Effector memory CD4-positive, alpha-beta T cell (primary cell): Measurements from ENCODE around the gene FMO4.

Experiments
- DNase-seq, 3 donors: peaks; one replicate each; pipeline ENCODE4 v3.0.0-alpha.2; 2020
- H3K27ac ChIP-seq: 2 replicates; pipeline ENCODE4 v1.7.0; 2013; ENCODE audit warnings: mild to moderate bottlenecking, low read length, moderate library complexity; ENCODE audit not compliant: insufficient read depth, poor library complexity, severe bottlenecking
- H3K27me3 ChIP-seq: replicated peaks from 2 replicates; pipeline ENCODE4 v1.7.0; 2013; ENCODE audit warnings: mild to moderate bottlenecking, low read length; ENCODE audit not compliant: insufficient read depth, control insufficient read depth, poor library complexity, severe bottlenecking
- H3K36me3 ChIP-seq: 2 replicates; pipeline ENCODE4 v1.7.0; 2013; ENCODE audit warnings: mild to moderate bottlenecking, low read length, moderate library complexity; ENCODE audit not compliant: control insufficient read depth, insufficient read depth
- H3K4me1 ChIP-seq: 2 replicates; pipeline ENCODE4 v1.7.0; 2013; ENCODE audit warnings: low read length, mild to moderate bottlenecking; ENCODE audit not compliant: control insufficient read depth, insufficient read depth, poor library complexity, severe bottlenecking
- H3K4me3 ChIP-seq: 2 replicates; pipeline ENCODE4 v1.7.0; 2013; ENCODE audit warnings: low read length, low read depth, mild to moderate bottlenecking; ENCODE audit not compliant: insufficient read depth, poor library complexity, severe bottlenecking
- H3K9me3 ChIP-seq: 2 replicates; pipeline ENCODE4 v1.7.0; 2013; ENCODE audit warnings: mild to moderate bottlenecking, low read length, moderate library complexity; ENCODE audit not compliant: control insufficient read depth
- total RNA-seq, 3 donors: gene quantifications; one replicate each; lab custom pipeline; 2026; lab: John Stamatoyannopoulos, UW

Gene FMO4, protein sequence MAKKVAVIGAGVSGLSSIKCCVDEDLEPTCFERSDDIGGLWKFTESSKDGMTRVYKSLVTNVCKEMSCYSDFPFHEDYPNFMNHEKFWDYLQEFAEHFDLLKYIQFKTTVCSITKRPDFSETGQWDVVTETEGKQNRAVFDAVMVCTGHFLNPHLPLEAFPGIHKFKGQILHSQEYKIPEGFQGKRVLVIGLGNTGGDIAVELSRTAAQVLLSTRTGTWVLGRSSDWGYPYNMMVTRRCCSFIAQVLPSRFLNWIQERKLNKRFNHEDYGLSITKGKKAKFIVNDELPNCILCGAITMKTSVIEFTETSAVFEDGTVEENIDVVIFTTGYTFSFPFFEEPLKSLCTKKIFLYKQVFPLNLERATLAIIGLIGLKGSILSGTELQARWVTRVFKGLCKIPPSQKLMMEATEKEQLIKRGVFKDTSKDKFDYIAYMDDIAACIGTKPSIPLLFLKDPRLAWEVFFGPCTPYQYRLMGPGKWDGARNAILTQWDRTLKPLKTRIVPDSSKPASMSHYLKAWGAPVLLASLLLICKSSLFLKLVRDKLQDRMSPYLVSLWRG
- total RNA-seq: 1.7 to 3.0 (median 1.9) reads per million in 3 donors

DNA sequence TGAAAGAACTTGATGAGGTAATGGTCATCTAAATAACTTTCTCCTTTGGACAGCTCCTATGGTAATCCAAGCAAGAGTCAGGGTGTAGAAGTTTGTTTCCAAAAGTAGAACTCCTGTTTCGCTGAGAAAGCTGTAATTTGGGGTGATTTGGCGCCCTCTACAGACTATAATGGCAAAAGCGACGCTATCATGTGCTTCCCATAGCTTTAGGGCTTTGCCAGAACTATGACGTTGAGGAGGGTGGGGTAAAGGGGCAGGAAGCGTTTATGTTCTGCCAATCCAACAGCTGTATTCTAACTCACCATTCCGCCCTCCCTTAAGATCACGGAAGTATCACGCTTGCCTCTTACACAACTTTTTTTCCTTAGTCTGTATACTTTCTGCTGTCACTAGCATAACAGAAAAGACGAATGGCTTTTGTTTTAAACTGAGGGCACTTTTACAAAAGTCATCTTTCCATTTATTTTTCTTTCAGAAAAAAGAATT, at the start of gene FMO4:
Gene FMO4, plus strand, starts transcription at position 349 of the 486 bp plus-strand sequence. CDS start 5,643 bp downstream, outside the sequence.
- Histone ChIP-seq H3K9me3 (no peaks in the 10 kb centered on the region), H3K4me1 (no peaks in the 10 kb centered on the region), H3K36me3 (no peaks in the 10 kb centered on the region), H3K27me3 (no peaks in the 10 kb centered on the region), H3K4me3 (peak within 1 kb of the TSS; percentile 14), H3K27ac (peak within 1 kb of the TSS; percentile 52)
- peak; percentile 64 to 79 (median 71) for DNase-seq

DNA sequence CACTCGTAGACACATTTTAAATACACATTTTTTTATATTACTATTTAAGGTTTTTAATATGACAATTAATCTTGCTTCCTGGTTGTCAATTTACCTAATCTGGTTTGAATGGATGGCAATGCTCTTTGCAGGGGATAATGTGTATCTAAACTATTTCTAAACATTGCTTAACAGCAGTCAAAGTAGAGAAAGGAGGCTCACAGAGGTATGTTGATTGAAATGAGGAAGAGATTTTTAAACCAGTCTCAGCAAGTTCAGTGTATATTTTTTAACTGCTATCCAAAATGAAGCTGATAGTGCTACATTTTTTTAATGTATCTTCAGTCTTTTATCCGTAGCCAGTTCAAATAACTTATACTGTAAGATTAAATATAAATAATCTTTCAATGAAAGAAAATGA, 48.3 kb upstream of the FMO4 start:
- Histone ChIP-seq H3K27me3 (peaks cover 3% of the 10 kb centered on the region), H3K27ac (no peak overlapping the region), H3K4me3 (no peak overlapping the region), H3K4me1 (no peaks in the 10 kb centered on the region), H3K9me3 (no peaks in the 10 kb centered on the region), H3K36me3 (no peaks in the 10 kb centered on the region)
- DNase-seq: no peak

DNA sequence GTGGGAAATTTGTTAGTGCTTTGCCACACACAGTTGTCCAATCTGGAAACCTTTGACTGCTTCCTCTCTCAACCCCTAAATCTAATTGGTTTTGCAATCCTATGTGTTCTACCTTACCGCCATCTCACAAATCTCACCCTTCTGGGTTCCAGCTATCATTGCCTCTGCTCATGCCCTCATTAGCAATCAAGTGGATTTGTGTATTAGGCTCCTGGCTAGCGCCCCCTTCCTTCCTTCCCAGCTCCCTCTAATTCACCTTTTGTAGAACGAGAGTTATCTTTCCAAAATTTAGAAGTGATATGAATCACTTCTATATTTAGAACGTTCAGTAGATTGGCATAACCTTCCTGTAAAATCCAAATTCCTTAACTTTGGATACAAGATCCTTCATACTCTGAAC, 47.1 kb upstream of the FMO4 start:
- no peak for DNase-seq
- no peaks in the 10 kb centered on the region for H3K9me3 ChIP-seq
- no peaks in the 10 kb centered on the region for H3K36me3 ChIP-seq
- H3K4me1 ChIP-seq: no peaks in the 10 kb centered on the region
- H3K27me3 ChIP-seq: peaks cover 3% of the 10 kb centered on the region
- H3K4me3 ChIP-seq: no peak overlapping the region
- H3K27ac ChIP-seq: no peak overlapping the region

DNA sequence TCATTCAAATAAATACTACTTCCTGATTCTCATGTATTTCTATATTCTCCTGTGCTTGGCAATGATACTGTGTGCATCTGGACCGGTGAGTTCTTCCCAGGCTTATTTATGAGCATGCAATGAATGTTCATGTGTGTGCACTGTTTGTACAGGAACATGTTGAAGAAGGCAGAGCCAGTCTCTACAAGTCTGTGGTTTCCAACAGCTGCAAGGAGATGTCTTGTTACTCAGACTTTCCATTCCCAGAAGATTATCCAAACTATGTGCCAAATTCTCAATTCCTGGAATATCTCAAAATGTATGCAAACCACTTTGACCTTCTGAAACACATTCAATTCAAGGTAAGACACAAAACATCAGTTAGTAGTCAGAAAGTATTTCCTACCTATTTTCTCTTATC, 46.6 kb upstream of the FMO4 start:
- H3K4me1 ChIP-seq: no peaks in the 10 kb centered on the region
- no peaks in the 10 kb centered on the region for H3K9me3 ChIP-seq
- DNase-seq: no peak
- peaks cover 3% of the 10 kb centered on the region for H3K27me3 ChIP-seq
- H3K4me3 ChIP-seq: no peak overlapping the region
- H3K36me3 ChIP-seq: no peaks in the 10 kb centered on the region
- H3K27ac ChIP-seq: no peak overlapping the region

DNA sequence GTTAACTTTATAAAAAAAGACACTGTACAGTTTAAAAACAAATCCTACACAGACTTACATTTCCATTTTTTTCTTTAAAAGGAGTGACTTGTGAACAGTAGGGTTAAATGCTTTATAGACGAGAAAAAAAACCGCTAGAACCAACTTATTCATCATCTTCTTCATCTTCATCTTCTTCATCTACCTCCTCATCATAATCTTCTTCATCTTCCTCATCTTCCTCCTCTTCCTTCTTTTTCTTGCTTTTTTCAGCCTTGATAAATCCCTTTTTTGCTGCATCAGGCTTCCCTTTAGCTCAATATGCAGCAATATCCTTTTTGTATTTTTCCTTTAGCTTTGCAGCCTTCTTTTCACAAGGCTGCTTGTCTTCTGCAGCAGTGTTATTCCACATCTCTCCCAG, 43.2 kb upstream of the FMO4 start:
- H3K27ac ChIP-seq: no peak overlapping the region
- no peaks in the 10 kb centered on the region for H3K9me3 ChIP-seq
- no peaks in the 10 kb centered on the region for H3K4me1 ChIP-seq
- no peak overlapping the region for H3K4me3 ChIP-seq
- DNase-seq: no peak
- H3K36me3 ChIP-seq: no peaks in the 10 kb centered on the region
- peaks cover 3% of the 10 kb centered on the region for H3K27me3 ChIP-seq

DNA sequence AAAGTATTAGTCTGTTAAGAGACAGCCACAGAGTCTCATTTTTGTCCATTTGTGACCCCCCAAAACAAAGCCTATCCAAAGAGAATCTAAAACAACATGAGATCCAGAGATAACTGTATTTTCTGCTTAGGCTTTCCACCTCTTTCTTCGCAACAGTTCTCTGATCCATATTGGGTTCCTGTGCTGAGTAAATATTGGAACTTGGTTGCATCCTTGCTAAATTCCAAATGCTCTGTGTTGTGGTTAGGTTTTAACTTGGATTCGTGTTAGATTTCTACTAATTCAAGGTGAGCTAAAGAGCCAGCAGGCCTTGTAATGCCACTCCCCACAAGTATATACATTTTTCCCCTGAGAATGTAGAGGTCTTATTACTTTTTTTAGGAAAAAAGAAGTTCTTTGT, 36.4 kb upstream of the FMO4 start:
- DNase-seq: no peak
- H3K27ac ChIP-seq: no peak overlapping the region
- no peak overlapping the region for H3K4me3 ChIP-seq
- H3K4me1 ChIP-seq: no peaks in the 10 kb centered on the region
- H3K27me3 ChIP-seq: no peaks in the 10 kb centered on the region
- H3K9me3 ChIP-seq: no peaks in the 10 kb centered on the region
- no peaks in the 10 kb centered on the region for H3K36me3 ChIP-seq

DNA sequence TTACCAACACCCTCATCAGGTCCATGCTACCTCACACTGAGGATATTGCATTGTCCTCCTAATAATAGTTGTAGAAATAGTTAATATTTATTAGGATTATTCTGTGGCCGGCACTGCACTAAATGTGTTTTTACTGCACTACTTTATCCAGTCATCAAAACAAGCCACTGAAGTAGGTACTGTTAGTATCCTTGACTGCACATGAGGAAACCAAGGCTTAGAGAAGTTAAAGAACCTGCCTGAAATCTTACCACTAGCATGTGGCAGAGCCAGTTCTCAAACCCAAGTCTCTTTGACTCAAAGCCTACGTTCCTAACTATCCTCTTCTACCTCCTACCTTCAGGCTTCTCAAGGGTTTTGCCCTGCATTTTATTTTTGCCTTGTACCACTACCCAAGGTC, 34.7 kb upstream of the FMO4 start:
- Histone ChIP-seq H3K9me3 (no peaks in the 10 kb centered on the region), H3K27ac (no peak overlapping the region), H3K4me3 (no peak overlapping the region), H3K27me3 (no peaks in the 10 kb centered on the region), H3K4me1 (no peaks in the 10 kb centered on the region), H3K36me3 (no peaks in the 10 kb centered on the region)
- DNase-seq: no peak

DNA sequence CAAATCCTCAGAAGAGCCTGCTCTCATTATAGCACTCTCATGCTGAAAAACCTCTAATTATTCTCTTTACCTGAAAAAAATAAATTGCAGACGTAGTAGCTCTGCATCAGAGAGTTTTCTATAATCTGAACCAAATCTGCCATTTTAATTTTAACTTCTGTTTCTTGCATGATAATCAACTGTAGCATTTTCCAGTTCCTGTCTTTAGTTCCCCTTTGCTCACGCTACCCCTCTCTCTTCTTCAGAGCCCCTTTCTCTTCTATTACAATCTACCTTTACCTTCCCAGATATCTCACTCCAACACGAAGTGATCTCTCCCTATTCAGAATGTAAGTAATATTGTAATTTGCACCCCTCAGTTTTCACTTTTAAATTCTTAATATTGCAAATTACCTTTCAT, 34.3 kb upstream of the FMO4 start:
- Histone ChIP-seq H3K27me3 (no peaks in the 10 kb centered on the region), H3K9me3 (no peaks in the 10 kb centered on the region), H3K36me3 (no peaks in the 10 kb centered on the region), H3K4me1 (no peaks in the 10 kb centered on the region), H3K4me3 (no peak overlapping the region), H3K27ac (no peak overlapping the region)
- no peak for DNase-seq

DNA sequence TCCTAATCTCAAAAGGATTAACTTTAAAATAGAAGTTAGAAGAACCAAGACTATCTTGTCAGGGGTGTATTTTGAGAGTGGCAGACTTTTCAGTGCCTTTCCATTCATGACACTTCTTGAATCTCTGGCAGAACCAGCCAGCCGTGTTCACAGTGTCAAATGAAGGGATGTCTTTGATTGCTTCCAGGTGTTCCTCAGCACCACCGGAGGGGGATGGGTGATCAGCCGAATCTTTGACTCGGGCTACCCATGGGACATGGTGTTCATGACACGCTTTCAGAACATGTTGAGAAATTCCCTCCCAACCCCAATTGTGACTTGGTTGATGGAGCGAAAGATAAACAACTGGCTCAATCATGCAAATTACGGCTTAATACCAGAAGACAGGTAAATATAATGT, 33.4 kb upstream of the FMO4 start:
- Histone ChIP-seq H3K27ac (no peak overlapping the region), H3K4me1 (no peaks in the 10 kb centered on the region), H3K4me3 (no peak overlapping the region), H3K27me3 (no peaks in the 10 kb centered on the region), H3K36me3 (no peaks in the 10 kb centered on the region), H3K9me3 (no peaks in the 10 kb centered on the region)
- no peak for DNase-seq

DNA sequence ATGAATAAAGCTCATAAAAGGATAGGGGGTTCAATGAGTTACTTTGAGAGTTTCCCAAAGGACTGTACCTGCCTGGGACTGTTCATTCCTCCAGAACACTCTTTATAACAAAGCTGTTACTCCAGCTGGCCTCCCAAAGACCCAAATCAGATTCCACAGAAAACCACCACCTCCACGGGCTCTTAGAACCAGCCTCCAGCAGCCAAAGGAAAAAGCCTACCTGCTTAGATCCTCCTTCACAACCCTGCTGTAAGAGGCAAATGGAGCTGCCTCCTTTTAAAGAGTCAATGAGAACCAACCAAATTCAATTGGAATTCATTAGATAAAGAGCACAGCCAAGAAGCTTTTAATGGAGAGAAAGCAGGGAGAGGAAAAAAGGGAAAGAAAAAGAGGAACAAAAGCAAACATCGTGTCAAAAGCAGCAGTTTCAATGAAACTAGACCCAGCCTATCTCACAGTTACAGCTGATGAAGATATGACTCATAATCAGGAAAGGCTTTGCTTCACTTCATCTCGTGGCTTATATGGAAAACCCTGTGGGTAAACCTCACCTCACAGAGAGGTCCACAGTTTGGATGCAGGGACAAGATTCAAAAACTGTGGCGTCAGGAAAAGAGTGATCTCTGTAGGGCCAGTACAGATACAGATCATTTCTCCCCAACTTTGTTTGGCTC, 27.8 kb upstream of the FMO4 start:
- Histone ChIP-seq H3K9me3 (no peaks in the 10 kb centered on the region), H3K4me1 (no peaks in the 10 kb centered on the region), H3K27ac (no peak overlapping the region), H3K4me3 (no peak overlapping the region), H3K36me3 (no peaks in the 10 kb centered on the region), H3K27me3 (no peaks in the 10 kb centered on the region)
- no peak for DNase-seq
